HepG2 (cell line): Measurements from ENCODE around the gene GART. TPM values are rescaled to one million over a fixed set of nuclear protein-coding genes. Genes with fewer than 3 reads are reported as not detected.

ENCODE experiments used
- GATA4 ChIP-seq: sonication (generic); IDR thresholded peaks from 2 replicates; pipeline ENCODE4 v1.6.1; 2016; ENCODE audit warnings: antibody characterized with exemption, low read depth, borderline replicate concordance
- MAFF ChIP-seq: IDR thresholded peaks from 2 replicates; pipeline ENCODE4 v1.6.1; 2011; ENCODE audit warnings: low read depth, low read length, improper control_type of control experiment
- MYNN ChIP-seq: sonication (generic); formaldehyde crosslinking; IDR thresholded peaks from 2 replicates; pipeline ENCODE4 v1.4.0; 2020; ENCODE audit warnings: mild to moderate bottlenecking, low read depth, missing genetic modification reagents
- POLR2G ChIP-seq: fragments of 200-400 bp; formaldehyde crosslinking; IDR thresholded peaks from 2 replicates; pipeline ENCODE4 v1.6.1; 2018; ENCODE audit warnings: mild to moderate bottlenecking, low read depth, low read length, moderate library complexity
- RNF2 ChIP-seq: fragments of 450-650 bp; conservative IDR thresholded peaks from 2 replicates; pipeline ENCODE4 v1.6.1; 2016; ENCODE audit warnings: low read depth
- TBX3 ChIP-seq: fragments of 450-650 bp; IDR thresholded peaks from 2 replicates; pipeline ENCODE4 v1.6.1; 2017; ENCODE audit warnings: antibody characterized with exemption, mild to moderate bottlenecking, inconsistent platforms, borderline replicate concordance
- THYN1 ChIP-seq: sonication (generic); formaldehyde crosslinking; IDR thresholded peaks from 2 replicates; pipeline ENCODE4 v1.8.1; 2023; ENCODE audit warnings: low read depth, mild to moderate bottlenecking, moderate library complexity, missing genetic modification reagents, borderline replicate concordance
- ZMYM2 ChIP-seq: sonication (generic); formaldehyde crosslinking; IDR thresholded peaks from 2 replicates; pipeline ENCODE4 v1.8.0; 2022; ENCODE audit warnings: mild to moderate bottlenecking, missing genetic modification reagents
- ZNF547 ChIP-seq: sonication (generic); formaldehyde crosslinking; IDR thresholded peaks from 2 replicates; pipeline ENCODE4 v1.5.1; 2020; ENCODE audit warnings: mild to moderate bottlenecking, missing genetic modification reagents
- polyA plus RNA-seq, 8 experiments: library from polyadenylated mRNA; depleted of rRNA in 3 of 8; stranded (reverse) in 7 of 8; unstranded in 1 of 8; fragments of >200 nt; fragmentation: Illumina TruSeq in 4 of 8; extraction: Trizol in 4 of 8; gene quantifications; 2 replicates each; pipeline versions ENCODE4 v1.2.1 to v1.2.3, GENCODE V29; 2011 to 2016; ENCODE audit warnings: low read depth in 4 of 8, missing spikeins in 1 of 8, mixed read lengths in 1 of 8; ENCODE audit not compliant: insufficient read depth in 1 of 8
- total RNA-seq, 5 experiments: library from RNA; depleted of rRNA; stranded (reverse); fragments of >200 nt; fragmentation: Illumina TruSeq; extraction: Trizol; gene quantifications; 2 replicates each; pipeline ENCODE4 v1.2.3, GENCODE V29; 2016; ENCODE audit warnings: low read depth in 1 of 5
- TF ChIP-seq, protein P1 (sequence below), 2 experiments: sonication (generic) in 1 of 2; formaldehyde crosslinking in 1 of 2; IDR thresholded peaks; 2 replicates each; pipeline versions ENCODE4 v1.5.1 to v1.6.1; 2011 to 2020; ENCODE audit warnings: borderline replicate concordance in 1 of 2, low read depth in 1 of 2, low read length in 1 of 2, mild to moderate bottlenecking in 1 of 2, missing genetic modification reagents in 1 of 2, moderate library complexity in 1 of 2
- TF ChIP-seq, protein P2 (sequence below): sonication (generic); formaldehyde crosslinking; IDR thresholded peaks from 2 replicates; pipeline ENCODE4 v1.5.0; 2020; ENCODE audit warnings: missing genetic modification reagents
- TF ChIP-seq, protein P3 (sequence below): sonication (generic); formaldehyde crosslinking; IDR thresholded peaks from 2 replicates; pipeline ENCODE4 v1.4.0; 2020; ENCODE audit warnings: missing genetic modification reagents, borderline replicate concordance
- TF ChIP-seq, protein P4 (sequence below): sonication (generic); formaldehyde crosslinking; IDR thresholded peaks from 2 replicates; pipeline ENCODE4 v1.5.0; 2020; ENCODE audit warnings: missing genetic modification reagents, mild to moderate bottlenecking, borderline replicate concordance
- TF ChIP-seq, protein P5 (sequence below): sonication (generic); formaldehyde crosslinking; IDR thresholded peaks from 2 replicates; pipeline ENCODE4 v1.4.0; 2020; ENCODE audit warnings: missing genetic modification reagents, borderline replicate concordance

The GART gene
- total and polyA plus RNA-seq, 2 of the 13 experiments (the other 11 are each of a cell fraction or from before 2014, with no cell fraction given): 17.9 to 109 TPM

DNA sequence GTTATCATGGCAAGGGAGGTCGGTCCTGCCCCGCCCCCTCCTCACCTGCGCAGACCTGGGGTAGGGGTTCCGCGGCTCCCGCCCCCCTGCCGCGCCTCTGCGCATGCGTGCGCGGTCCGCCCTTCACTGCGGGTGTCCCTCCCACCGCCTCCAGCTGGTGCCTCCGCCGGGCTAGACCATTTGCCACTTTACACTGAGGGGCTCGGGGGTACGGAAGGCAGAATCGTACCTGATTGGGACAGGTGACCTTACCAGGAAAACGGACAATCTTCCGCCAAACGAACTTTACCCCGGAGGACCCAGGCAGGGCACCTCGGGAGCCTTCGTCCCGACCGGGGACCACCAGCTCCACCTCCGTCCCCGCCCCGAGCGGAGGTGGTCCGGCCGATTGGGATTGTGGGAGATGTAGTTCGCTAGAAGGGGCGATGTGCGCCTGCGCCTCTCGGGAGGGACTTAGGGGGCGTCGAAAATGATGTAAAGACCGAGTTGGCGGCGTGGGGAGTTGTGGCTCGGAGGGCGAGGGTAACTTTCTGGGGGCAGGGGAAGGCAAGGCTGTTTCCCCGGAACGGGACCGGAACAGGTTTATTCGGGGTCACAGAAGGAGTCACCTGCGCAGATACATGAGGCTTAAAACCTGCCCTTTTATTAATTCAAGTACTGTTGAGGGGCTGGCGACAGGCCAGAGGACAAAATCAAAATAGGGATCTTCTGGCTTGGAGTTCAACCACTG, 50.4 kb downstream of the GART start, which contains the start of gene DNAJC28 (continued):
- TF ChIP-seq, protein P1, sequence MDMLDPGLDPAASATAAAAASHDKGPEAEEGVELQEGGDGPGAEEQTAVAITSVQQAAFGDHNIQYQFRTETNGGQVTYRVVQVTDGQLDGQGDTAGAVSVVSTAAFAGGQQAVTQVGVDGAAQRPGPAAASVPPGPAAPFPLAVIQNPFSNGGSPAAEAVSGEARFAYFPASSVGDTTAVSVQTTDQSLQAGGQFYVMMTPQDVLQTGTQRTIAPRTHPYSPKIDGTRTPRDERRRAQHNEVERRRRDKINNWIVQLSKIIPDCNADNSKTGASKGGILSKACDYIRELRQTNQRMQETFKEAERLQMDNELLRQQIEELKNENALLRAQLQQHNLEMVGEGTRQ (IDR thresholded peaks at IDR 0.05; ENCODE audit: low read depth, low read length): no peak
- TF ChIP-seq, protein P1 (CRISPR knock-in tag; IDR thresholded peaks at IDR 0.05; ENCODE audit: borderline replicate concordance): no peak
- TF ChIP-seq, protein P2, sequence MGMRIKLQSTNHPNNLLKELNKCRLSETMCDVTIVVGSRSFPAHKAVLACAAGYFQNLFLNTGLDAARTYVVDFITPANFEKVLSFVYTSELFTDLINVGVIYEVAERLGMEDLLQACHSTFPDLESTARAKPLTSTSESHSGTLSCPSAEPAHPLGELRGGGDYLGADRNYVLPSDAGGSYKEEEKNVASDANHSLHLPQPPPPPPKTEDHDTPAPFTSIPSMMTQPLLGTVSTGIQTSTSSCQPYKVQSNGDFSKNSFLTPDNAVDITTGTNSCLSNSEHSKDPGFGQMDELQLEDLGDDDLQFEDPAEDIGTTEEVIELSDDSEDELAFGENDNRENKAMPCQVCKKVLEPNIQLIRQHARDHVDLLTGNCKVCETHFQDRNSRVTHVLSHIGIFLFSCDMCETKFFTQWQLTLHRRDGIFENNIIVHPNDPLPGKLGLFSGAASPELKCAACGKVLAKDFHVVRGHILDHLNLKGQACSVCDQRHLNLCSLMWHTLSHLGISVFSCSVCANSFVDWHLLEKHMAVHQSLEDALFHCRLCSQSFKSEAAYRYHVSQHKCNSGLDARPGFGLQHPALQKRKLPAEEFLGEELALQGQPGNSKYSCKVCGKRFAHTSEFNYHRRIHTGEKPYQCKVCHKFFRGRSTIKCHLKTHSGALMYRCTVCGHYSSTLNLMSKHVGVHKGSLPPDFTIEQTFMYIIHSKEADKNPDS (CRISPR knock-in tag): no peak
- TF ChIP-seq, protein P3, sequence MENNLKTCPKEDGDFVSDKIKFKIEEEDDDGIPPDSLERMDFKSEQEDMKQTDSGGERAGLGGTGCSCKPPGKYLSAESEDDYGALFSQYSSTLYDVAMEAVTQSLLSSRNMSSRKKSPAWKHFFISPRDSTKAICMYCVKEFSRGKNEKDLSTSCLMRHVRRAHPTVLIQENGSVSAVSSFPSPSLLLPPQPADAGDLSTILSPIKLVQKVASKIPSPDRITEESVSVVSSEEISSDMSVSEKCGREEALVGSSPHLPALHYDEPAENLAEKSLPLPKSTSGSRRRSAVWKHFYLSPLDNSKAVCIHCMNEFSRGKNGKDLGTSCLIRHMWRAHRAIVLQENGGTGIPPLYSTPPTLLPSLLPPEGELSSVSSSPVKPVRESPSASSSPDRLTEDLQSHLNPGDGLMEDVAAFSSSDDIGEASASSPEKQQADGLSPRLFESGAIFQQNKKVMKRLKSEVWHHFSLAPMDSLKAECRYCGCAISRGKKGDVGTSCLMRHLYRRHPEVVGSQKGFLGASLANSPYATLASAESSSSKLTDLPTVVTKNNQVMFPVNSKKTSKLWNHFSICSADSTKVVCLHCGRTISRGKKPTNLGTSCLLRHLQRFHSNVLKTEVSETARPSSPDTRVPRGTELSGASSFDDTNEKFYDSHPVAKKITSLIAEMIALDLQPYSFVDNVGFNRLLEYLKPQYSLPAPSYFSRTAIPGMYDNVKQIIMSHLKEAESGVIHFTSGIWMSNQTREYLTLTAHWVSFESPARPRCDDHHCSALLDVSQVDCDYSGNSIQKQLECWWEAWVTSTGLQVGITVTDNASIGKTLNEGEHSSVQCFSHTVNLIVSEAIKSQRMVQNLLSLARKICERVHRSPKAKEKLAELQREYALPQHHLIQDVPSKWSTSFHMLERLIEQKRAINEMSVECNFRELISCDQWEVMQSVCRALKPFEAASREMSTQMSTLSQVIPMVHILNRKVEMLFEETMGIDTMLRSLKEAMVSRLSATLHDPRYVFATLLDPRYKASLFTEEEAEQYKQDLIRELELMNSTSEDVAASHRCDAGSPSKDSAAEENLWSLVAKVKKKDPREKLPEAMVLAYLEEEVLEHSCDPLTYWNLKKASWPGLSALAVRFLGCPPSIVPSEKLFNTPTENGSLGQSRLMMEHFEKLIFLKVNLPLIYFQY (CRISPR knock-in tag): no peak
- 0 out of 2 replicates have a peak, but pooled peaks have one; percentile 27 for TF ChIP-seq GATA4
- no peak for TF ChIP-seq MAFF
- peak; percentile 81 for TF ChIP-seq POLR2G
- no peak for TF ChIP-seq RNF2
- peak; percentile 77 for TF ChIP-seq ZNF547
- TF ChIP-seq TBX3: no peak
- TF ChIP-seq, protein P4, sequence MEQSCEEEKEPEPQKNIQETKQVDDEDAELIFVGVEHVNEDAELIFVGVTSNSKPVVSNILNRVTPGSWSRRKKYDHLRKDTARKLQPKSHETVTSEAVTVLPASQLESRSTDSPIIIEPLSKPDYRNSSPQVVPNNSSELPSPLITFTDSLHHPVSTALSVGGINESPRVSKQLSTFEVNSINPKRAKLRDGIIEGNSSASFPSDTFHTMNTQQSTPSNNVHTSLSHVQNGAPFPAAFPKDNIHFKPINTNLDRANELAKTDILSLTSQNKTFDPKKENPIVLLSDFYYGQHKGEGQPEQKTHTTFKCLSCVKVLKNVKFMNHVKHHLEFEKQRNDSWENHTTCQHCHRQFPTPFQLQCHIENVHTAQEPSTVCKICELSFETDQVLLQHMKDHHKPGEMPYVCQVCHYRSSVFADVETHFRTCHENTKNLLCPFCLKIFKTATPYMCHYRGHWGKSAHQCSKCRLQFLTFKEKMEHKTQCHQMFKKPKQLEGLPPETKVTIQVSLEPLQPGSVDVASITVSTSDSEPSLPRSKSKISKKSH (CRISPR knock-in tag): peak; percentile 93
- TF ChIP-seq MYNN (CRISPR knock-in tag): no peak
- TF ChIP-seq, protein P5, sequence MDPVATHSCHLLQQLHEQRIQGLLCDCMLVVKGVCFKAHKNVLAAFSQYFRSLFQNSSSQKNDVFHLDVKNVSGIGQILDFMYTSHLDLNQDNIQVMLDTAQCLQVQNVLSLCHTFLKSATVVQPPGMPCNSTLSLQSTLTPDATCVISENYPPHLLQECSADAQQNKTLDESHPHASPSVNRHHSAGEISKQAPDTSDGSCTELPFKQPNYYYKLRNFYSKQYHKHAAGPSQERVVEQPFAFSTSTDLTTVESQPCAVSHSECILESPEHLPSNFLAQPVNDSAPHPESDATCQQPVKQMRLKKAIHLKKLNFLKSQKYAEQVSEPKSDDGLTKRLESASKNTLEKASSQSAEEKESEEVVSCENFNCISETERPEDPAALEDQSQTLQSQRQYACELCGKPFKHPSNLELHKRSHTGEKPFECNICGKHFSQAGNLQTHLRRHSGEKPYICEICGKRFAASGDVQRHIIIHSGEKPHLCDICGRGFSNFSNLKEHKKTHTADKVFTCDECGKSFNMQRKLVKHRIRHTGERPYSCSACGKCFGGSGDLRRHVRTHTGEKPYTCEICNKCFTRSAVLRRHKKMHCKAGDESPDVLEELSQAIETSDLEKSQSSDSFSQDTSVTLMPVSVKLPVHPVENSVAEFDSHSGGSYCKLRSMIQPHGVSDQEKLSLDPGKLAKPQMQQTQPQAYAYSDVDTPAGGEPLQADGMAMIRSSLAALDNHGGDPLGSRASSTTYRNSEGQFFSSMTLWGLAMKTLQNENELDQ: no peak
- no peak for TF ChIP-seq THYN1 (CRISPR knock-in tag)
- no peak for TF ChIP-seq ZMYM2
